Neutrophil (primary cell): ENCODE results near the gene TTC9C.

Experiments
- H3K27ac ChIP-seq: fragments of 200-600 bp; sonication (generic); 2 replicates; pipeline ENCODE4 v1.5.1; 2016; ENCODE audit warnings: mild to moderate bottlenecking, moderate library complexity
- H3K27me3 ChIP-seq: fragments of 200-600 bp; sonication (generic); 2 replicates; pipeline ENCODE4 v1.6.0; 2016; ENCODE audit warnings: mild to moderate bottlenecking
- H3K36me3 ChIP-seq: fragments of 200-600 bp; sonication (generic); 2 replicates; pipeline ENCODE4 v1.5.1; 2017
- H3K4me1 ChIP-seq, 2 experiments: fragments of 200-600 bp in 1 of 2; sonication (generic) in 1 of 2; 1 replicate in 1 of 2; 2 replicates in 1 of 2; pipeline versions ENCODE4 v1.5.1 to v1.6.1; 2013 to 2016; ENCODE audit warnings: low read depth in 1 of 2, low read length in 1 of 2, mild to moderate bottlenecking in 1 of 2, moderate library complexity in 1 of 2; ENCODE audit not compliant: control insufficient read depth in 1 of 2, insufficient read depth in 1 of 2
- H3K4me3 ChIP-seq, 2 experiments: fragments of 200-600 bp in 1 of 2; sonication (generic) in 1 of 2; 1 replicate in 1 of 2; 2 replicates in 1 of 2; pipeline ENCODE4 v1.5.1; 2013 to 2016; ENCODE audit warnings: low read depth in 1 of 2, low read length in 1 of 2, mild to moderate bottlenecking in 1 of 2, moderate library complexity in 1 of 2
- H3K9me3 ChIP-seq: fragments of 200-600 bp; sonication (generic); 2 replicates; pipeline ENCODE4 v1.5.1; 2016
- TF ChIP-seq, protein P1 (sequence below): fragments of 200-600 bp; sonication (generic); IDR thresholded peaks from 2 replicates; pipeline ENCODE4 v1.5.1; 2016; ENCODE audit warnings: antibody characterized with exemption

Gene TTC9C

GRCh38 chr11:62708793-62709192 is 19.5 kb upstream of the TTC9C start:
- H3K4me1 ChIP-seq: peaks cover 42 to 49% of the 10 kb centered on the region in 2 experiments
- no peaks in the 10 kb centered on the region for H3K9me3 ChIP-seq

DNA sequence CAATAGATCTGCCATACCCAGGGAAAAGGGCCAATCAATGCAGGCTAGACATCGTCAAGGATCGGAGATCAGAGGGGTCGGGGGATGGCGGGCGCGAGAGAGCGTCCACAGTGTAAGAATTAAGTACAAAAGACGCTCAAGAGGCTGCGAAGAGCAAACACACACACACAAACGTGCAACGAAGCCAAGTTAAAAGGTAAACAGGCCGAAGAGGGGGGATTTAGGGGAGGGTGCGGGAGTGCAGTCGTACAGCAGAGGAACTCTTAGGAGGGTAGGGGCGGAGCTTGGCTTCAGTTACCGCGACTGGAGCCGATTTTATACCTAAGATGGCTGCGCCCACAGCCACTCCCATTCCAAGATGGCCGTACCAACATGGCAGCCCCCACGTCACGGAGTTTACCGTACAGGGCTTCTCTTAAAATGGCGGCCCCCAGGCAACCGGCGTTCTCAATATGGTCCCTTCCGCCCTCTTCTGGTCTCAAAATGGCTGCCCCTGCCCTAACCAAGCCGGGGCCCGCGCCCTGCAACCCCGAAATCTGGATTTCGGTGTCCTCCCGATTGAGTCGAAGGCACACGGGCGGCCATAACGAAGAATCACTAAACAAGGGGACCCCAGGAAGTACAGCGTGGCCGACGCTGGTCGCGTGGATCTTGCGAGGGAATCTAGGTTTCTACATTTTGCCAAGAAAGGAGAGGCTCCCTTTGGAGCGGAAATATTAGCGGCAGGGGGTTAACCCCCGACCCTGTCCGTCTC is 18.9 kb upstream of the TTC9C start:
- H3K9me3 ChIP-seq: no peaks in the 10 kb centered on the region
- peaks cover 36% of the 10 kb centered on the region for H3K36me3 ChIP-seq
- peaks cover 42 to 44% of the 10 kb centered on the region in 2 experiments for H3K4me1 ChIP-seq
- TF ChIP-seq, protein P1, sequence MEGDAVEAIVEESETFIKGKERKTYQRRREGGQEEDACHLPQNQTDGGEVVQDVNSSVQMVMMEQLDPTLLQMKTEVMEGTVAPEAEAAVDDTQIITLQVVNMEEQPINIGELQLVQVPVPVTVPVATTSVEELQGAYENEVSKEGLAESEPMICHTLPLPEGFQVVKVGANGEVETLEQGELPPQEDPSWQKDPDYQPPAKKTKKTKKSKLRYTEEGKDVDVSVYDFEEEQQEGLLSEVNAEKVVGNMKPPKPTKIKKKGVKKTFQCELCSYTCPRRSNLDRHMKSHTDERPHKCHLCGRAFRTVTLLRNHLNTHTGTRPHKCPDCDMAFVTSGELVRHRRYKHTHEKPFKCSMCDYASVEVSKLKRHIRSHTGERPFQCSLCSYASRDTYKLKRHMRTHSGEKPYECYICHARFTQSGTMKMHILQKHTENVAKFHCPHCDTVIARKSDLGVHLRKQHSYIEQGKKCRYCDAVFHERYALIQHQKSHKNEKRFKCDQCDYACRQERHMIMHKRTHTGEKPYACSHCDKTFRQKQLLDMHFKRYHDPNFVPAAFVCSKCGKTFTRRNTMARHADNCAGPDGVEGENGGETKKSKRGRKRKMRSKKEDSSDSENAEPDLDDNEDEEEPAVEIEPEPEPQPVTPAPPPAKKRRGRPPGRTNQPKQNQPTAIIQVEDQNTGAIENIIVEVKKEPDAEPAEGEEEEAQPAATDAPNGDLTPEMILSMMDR: peak; percentile 36
- no peaks in the 10 kb centered on the region for H3K27me3 ChIP-seq
- H3K4me3 ChIP-seq: peak overlapping the region; percentile 76 to 86
- H3K27ac ChIP-seq: peak overlapping the region; percentile 91

More at GRCh38 chr11:62708793-62709192, 19.5 kb upstream of the TTC9C start:
- Histone ChIP-seq H3K4me3 (peak overlapping the region; percentile 76 to 86), H3K36me3 (peaks cover 29% of the 10 kb centered on the region), H3K27ac (peak overlapping the region; percentile 91), H3K27me3 (no peaks in the 10 kb centered on the region)
- TF ChIP-seq, protein P1: no peak

- Histone ChIP-seq H3K36me3 (peaks cover 41% of the 10 kb centered on the region), H3K27ac (peak overlapping the region; percentile 91), H3K27me3 (no peaks in the 10 kb centered on the region), H3K9me3 (no peaks in the 10 kb centered on the region), H3K4me3 (peak overlapping the region; percentile 76 to 86), H3K4me1 (peaks cover 39 to 42% of the 10 kb centered on the region in 2 experiments)
- TF ChIP-seq, protein P1: no peak
Measured at GRCh38 chr11:62710001-62710345, 18.3 kb upstream of the TTC9C start.

DNA sequence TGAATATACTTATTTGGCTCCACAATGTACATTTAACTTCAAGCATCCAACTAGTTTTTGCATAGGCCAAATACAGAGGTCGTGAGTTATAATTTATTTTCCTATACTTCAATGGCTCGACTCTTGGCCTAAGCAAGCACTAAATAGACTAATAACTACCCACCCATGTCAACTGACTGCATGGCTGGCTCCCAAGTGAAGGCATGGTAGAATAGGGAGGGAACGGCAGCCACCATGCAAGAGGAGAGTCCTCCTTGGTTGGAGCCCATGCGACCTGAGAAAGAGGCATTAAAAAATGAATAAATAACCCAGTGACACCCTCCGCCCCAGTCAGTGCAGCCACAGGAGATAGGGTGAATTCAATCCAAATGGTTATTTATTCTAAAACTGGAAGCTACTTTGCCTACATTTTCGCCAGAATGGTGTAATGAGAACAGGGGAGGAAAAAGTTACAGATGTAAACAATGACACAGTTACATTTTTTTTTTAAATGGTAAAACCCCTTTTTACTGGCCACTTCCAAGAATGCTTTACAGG is 15.9 kb upstream of the TTC9C start:
- Histone ChIP-seq H3K4me1 (peaks cover 20% of the 10 kb centered on the region in 2 experiments), H3K9me3 (no peaks in the 10 kb centered on the region), H3K36me3 (peaks cover 65% of the 10 kb centered on the region), H3K4me3 (no peak overlapping the region), H3K27ac (peak overlapping the region; percentile 38), H3K27me3 (no peaks in the 10 kb centered on the region)
- TF ChIP-seq, protein P1: no peak

DNA sequence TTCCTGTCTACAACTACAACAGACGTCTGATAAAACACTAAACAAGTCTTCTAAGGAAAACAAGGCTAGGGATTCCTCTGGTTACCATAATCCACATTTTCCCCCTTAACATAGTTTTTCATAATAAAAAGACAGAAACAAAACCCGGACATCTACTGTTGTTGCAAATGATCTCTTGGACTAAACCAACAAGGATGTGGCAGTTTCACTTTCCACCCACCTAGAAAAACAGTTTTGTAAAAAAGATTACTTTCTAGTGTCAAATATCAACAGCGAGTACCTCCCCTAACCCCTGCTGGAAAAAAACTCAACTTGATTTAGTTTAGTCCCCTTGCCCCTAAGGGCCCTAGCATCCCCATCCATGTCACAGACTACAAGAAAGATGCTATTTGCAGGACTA is 15.4 kb upstream of the TTC9C start:
- H3K27ac ChIP-seq: peak overlapping the region; percentile 38
- H3K36me3 ChIP-seq: peaks cover 70% of the 10 kb centered on the region
- no peaks in the 10 kb centered on the region for H3K27me3 ChIP-seq
- TF ChIP-seq, protein P1: no peak
- H3K4me1 ChIP-seq: peaks cover 19 to 20% of the 10 kb centered on the region in 2 experiments
- H3K4me3 ChIP-seq: no peak overlapping the region
- H3K9me3 ChIP-seq: no peaks in the 10 kb centered on the region
